Stimulated activated naive CD8-positive, alpha-beta T cell treated with anti-CD3 and anti-CD28 coated beads, Interleukin-15, Interleukin-2, amounts not matched to agents 100 U/mL and 50 U/mL, for 24 hours (primary cell): ENCODE data around the gene SH2D6.
"Not testable (repeated sequence)": the region's sequence is repeated elsewhere in the genome, so short reads cannot be mapped to it uniquely, and the experiment has no call there.

ENCODE experiments used
- ATAC-seq: fragments of 150-1000 bp; cut with Tn5 transposase; one replicate; pipeline ENCODE4 v1.10.0; 2021
- DNase-seq: peaks from one replicate; pipeline ENCODE4 v3.0.0; 2021

Gene SH2D6

GRCh38 chr2:85422072-85422457 is 3.6 kb downstream of the SH2D6 start:
- ATAC-seq (no peak), DNase-seq (no peak)

GRCh38 chr2:85423525-85423924 is 5.0 kb downstream of the SH2D6 start:
- DNase-seq = no peak
- no peak for ATAC-seq

GRCh38 chr2:85425588-85425987 is 7.1 kb downstream of the SH2D6 start:
- DNase-seq = no peak
- no peak for ATAC-seq

- ATAC-seq = no peak
- DNase-seq = no peak
Measured at GRCh38 chr2:85427300-85427835, 8.9 kb downstream of the SH2D6 start.

GRCh38 chr2:85428343-85428881 is 9.9 kb downstream of the SH2D6 start:
- DNase-seq (no peak), ATAC-seq (peak; percentile 27)

GRCh38 chr2:85429213-85429923 is 10.9 kb downstream of the SH2D6 start:
- no peak for ATAC-seq

GRCh38 chr2:85429924-85430289 is 11.4 kb downstream of the SH2D6 start:
- ATAC-seq = no peak

More at GRCh38 chr2:85429213-85429923, 10.9 kb downstream of the SH2D6 start:
- DNase-seq = no peak

GRCh38 chr2:85430752-85431569 is 12.4 kb downstream of the SH2D6 start:
- DNase-seq (no peak), ATAC-seq (no peak)

More at GRCh38 chr2:85429924-85430289, 11.4 kb downstream of the SH2D6 start:
- DNase-seq = no peak

- DNase-seq = no peak
- no peak for ATAC-seq
Measured at GRCh38 chr2:85431570-85432205, 13.2 kb downstream of the SH2D6 start.

GRCh38 chr2:85433511-85434089 is 15.1 kb downstream of the SH2D6 start:
- DNase-seq = no peak

GRCh38 chr2:85434696-85435095 is 16.2 kb downstream of the SH2D6 start:
- no peak for ATAC-seq
- DNase-seq = no peak

More at GRCh38 chr2:85433511-85434089, 15.1 kb downstream of the SH2D6 start:
- no peak for ATAC-seq

- ATAC-seq = no peak
- no peak for DNase-seq
Measured at GRCh38 chr2:85435220-85435958, 16.9 kb downstream of the SH2D6 start.

- DNase-seq (no peak), ATAC-seq (no peak)
Measured at GRCh38 chr2:85435981-85436835, 17.7 kb downstream of the SH2D6 start.

- ATAC-seq = no peak
- DNase-seq = no peak
Measured at GRCh38 chr2:85436836-85437487, 18.4 kb downstream of the SH2D6 start.

GRCh38 chr2:85437488-85438200 is 19.1 kb downstream of the SH2D6 start:
- DNase-seq (peak; percentile 83), ATAC-seq (peak; percentile 80)

- DNase-seq (peak; percentile 20), ATAC-seq (no peak)
Measured at GRCh38 chr2:85438201-85439024, 19.9 kb downstream of the SH2D6 start.

- ATAC-seq (no peak), DNase-seq (no peak)
Measured at GRCh38 chr2:85439025-85439472, 20.5 kb downstream of the SH2D6 start.

- not testable (repeated sequence) for DNase-seq, ATAC-seq
Measured at GRCh38 chr2:85439569-85439968, 21.1 kb downstream of the SH2D6 start.
